Endometrial microvascular endothelial cells (primary cell): Measurements from ENCODE around the gene GRID2. TPM values are rescaled to one million over a fixed set of nuclear protein-coding genes. Genes with fewer than 3 reads are reported as not detected.

Experiments
- in situ Hi-C: cut with HindIII; loops from 2 replicates; pipeline ENCODE4 v1.10.0; 2017; ENCODE audit warnings: low sequenced_read_pairs, low pct_unique_long_range_greater_than_20kb; ENCODE audit errors: inconsistent ontology term
- total RNA-seq: library from RNA; depleted of rRNA; stranded (reverse); fragments of >200 nt; gene quantifications from one replicate; pipeline ENCODE4 v1.2.3, GENCODE V29; 2015; ENCODE audit errors: inconsistent ontology term

Gene GRID2
- total RNA-seq, 1 donor from 2014 or later: not detected

- in situ Hi-C loops: no loop called here
Observed at GRCh38 chr4:92497141-92497540, 193.4 kb downstream of the GRID2 start.

DNA sequence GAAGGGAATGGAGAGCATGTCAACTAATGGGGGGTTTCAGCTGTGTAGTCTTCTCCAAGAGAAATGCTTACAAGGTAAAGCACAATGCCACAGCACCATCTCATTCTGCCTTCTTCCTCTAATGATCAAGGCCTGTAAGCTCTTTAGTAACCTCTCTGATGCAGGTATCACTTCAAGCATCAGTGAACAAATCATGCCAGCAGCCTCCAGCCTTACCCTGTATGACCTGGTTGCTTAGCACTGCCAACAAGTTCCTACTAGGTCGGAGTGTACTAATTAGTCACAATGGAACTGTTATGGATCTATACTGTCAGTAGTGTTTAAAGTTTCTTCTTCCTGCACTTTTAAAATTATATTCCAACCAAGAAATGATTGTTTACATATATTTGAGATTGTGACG, 197.7 kb downstream of the GRID2 start:
- in situ Hi-C loops: no loop called here

- in situ Hi-C loops: no loop called here
Observed at GRCh38 chr4:92506933-92507332, 203.2 kb downstream of the GRID2 start.

DNA sequence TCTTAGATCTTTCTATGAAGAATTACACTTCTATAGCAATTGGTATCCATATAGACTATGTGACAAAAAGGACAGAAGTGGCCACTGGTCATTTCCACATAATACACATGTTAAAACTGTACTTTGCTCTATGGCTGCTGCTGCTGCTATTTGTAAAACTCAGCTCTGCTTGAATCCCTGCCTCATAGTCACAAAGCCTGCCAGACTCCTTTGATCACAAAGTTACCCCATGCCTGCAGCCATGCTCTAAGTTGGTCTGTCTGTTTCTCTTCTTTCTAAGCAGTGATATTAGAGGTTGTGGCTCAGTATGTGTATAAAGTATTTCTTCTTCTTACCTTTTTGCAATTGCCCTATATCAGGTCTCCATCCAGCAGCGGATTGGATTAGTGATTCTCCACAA, 210.9 kb downstream of the GRID2 start:
- in situ Hi-C loops: no loop called here

DNA sequence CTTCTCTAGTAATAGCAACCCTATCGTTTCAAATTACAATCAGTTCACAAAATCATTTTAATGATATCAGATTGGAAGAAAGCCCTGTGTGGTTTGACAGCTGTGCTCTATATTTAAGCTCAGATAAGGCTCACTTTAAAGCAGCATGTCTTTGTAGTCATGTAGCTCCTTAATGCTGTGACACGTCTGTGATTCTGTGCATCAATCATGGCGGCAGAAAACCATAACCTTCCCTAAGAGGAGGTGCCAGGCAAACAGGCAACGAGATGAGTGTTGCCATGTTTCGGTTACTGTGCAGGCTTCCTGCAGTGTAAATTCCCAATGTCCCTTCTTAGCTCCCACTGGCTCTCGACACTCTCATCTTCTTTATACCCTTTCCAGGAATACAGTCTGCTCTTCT, 212.7 kb downstream of the GRID2 start:
- in situ Hi-C loops: no loop called here

- in situ Hi-C loops: no loop called here
Observed at GRCh38 chr4:92519727-92520126, 216.0 kb downstream of the GRID2 start.

DNA sequence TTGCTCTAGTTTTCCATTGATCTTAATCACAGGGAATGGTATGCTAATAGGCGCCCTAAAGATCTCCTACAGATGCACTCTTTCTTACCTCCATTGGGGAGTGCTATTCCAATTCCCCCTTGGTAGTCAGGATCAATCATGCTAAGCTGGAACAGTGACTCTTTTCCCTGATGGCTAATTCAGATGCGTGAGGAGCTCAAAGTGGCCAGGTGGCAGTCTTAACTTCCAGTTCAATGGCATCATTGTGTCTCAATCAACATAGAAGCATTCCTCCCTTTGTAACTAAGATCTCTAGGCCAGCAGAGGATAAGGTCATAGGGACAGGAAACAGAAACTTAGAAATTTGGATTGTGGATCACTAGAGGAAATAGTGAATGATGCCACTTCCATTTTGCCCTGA, 216.8 kb downstream of the GRID2 start:
- in situ Hi-C loops: no loop called here

- in situ Hi-C loops: no loop called here
Observed at GRCh38 chr4:92521941-92522340, 218.2 kb downstream of the GRID2 start.

- in situ Hi-C loops: no loop called here
Observed at GRCh38 chr4:92522356-92522755, 218.6 kb downstream of the GRID2 start.

- in situ Hi-C loops: no loop called here
Observed at GRCh38 chr4:92524131-92524530, 220.4 kb downstream of the GRID2 start.

DNA sequence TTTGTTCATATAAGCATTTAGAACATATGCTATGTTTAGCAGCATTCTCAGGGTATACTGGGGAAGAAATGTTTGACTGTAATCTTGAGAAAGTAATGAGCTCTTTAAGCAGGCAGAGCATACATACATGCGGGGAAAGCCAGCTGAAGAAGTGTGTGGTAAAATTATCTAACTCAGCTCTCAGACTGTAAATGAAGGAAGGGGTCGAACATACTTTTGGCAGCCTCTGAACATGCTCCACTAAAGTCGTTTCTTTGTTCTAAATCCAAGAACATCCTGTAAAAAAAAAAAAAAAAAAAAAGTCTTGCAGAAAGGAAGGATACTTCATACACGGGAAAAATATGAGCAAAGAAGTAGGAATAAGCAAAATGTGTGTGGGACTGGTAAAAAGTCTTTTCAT, 224.8 kb downstream of the GRID2 start:
- in situ Hi-C loops: no loop called here

GRCh38 chr4:92529510-92529909, 225.7 kb downstream of the GRID2 start:
- in situ Hi-C loops: no loop called here

DNA sequence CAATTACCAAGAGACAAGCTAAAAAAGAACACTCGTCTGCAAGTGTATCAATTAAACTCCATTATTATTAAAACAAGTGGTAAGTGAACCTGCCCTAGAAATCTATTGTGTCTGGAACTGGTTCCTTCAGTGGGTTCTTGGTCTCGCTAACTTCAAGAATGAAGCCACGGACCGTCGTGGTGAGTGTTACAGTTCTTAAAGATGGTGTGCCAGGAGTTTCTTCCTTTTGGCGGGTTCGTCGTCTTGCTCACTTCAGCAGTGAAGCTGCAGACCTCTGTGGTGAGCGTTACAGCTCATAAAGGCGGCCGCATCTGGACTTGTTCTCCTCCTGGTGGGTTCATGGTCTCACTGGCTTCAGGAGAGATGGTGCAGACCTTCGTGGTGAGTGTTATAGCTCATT, 231.8 kb downstream of the GRID2 start:
- in situ Hi-C loops: no loop called here

GRCh38 chr4:92551616-92552015, 247.8 kb downstream of the GRID2 start:
- in situ Hi-C loops: no loop called here

- in situ Hi-C loops: no loop called here
Observed at GRCh38 chr4:92566269-92566668, 262.5 kb downstream of the GRID2 start.

GRCh38 chr4:92580816-92581215, 277.1 kb downstream of the GRID2 start:
- in situ Hi-C loops: no loop called here

DNA sequence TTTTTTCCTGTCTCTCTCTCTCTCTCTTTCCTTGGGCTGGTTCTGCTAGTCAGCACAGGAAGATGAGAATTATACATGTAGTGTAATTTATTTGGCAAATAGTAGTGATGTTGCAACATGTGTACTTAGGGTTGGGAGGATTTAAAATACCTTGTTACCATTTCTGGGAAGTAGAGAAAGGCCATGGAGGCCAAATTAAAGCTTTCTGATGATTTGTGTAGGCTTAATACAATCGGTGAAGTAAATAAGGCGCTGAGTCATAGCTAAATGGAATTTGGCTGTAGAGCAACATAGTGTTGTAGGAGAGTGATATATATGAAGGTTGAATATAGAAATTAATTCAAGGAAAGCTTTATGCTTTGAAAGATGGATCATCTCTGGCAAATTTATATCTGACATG, 295.3 kb downstream of the GRID2 start:
- in situ Hi-C loops: no loop called here

- in situ Hi-C loops: no loop called here
Observed at GRCh38 chr4:92600638-92601037, 296.9 kb downstream of the GRID2 start.

- in situ Hi-C loops: no loop called here
Observed at GRCh38 chr4:92606227-92606626, 302.5 kb downstream of the GRID2 start.

DNA sequence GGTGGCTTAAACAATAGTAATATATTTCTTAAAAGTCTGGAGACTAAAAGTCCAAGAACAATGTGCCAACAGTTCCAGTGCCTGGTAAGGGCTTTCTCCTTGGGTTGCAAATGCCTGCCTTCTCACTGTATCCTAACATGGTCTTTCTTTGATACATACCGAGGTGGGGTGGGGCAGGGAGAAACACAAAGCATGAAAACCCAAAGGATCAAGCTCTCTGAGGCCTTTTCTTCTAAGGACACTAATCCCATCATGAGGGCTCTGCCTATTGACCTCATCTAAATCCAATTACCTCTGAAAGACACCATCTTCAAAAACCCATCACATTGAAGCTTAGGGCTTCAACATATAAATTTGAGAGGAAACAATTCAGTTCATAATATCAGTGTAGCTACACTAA, 311.3 kb downstream of the GRID2 start:
- in situ Hi-C loops: no loop called here

DNA sequence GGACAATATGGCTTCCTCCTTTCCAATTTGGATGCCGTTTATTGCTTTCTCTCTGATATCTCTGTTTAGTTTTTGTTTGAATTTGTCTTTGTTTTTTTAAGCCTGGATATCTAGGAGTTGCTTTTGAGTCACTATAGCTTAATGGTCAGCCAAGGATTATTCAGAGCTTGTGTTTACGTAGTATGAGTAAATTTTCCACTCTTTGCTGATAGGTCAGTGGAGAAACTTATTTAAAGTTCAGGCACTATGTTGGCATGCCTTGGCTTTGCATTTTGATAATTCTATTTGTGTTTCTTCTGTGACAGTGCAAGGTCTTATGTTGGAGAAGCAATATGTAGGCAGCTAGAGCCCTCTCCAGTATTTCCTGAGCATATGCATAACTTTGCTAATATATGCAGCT, 315.2 kb downstream of the GRID2 start:
- in situ Hi-C loops: no loop called here

DNA sequence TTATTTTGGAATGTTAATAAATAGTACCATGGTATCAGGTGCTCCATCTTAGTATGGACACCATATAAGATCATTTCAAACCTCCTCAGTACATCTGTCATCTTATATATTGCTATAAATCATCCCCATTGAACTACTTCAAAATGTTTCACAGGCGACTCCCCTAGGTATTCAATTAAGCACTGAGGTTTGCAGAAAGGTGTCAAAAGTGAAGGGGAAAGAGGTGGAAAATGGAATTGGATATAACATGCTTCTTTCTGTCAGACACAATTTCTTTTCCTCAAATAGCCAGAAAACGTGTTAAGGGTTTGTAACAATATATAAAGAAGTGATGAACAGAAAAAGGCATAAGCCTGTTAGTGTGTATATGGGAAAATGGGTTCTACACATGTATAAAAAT, 325.5 kb downstream of the GRID2 start:
- in situ Hi-C loops: no loop called here
